Measurements from ENCODE around the gene SLC28A1. TPM values are rescaled to one million over a fixed set of nuclear protein-coding genes. Genes with fewer than 3 reads are reported as not detected.

The SLC28A1 gene
- not detected in 2 replicates for total RNA-seq

GRCh38 chr15:84883916-84884781 lies at the start of gene SLC28A1:
TSS of gene SLC28A1 (plus strand) at chr15:84884662. CDS start at chr15:84887761, 3,099 bp downstream.

GRCh38 chr15:84981711-84982300 lies 97.3 kb downstream of the SLC28A1 start, which contains the start of gene PDE8A:
TSS of gene PDE8A (plus strand) at chr15:84981856. CDS start at chr15:84982163, 307 bp downstream.

Other genes with a start within 250 kb of the SLC28A1 start
- 11.5 and 16.8 TPM in 2 replicates for gene WDR73, start 230.4 kb upstream of the SLC28A1 start, total RNA-seq
- 6.1 and 8.7 TPM in 2 replicates for gene NMB, start 226.5 kb upstream of the SLC28A1 start, total RNA-seq
- gene SEC11A, start 168.5 kb upstream of the SLC28A1 start, total RNA-seq: 198 and 227 TPM in 2 replicates
- gene ZNF592, start 136.1 kb upstream of the SLC28A1 start, total RNA-seq: 9.4 TPM in 2 replicates
- 0.97 and 6.0 TPM in 2 replicates for gene ALPK3, start 67.3 kb upstream of the SLC28A1 start, total RNA-seq
- gene PDE8A, start 97.2 kb downstream of the SLC28A1 start, total RNA-seq: 26.4 and 44.2 TPM in 2 replicates